HEK293 (cell line): ENCODE measurements around the gene SLC4A8.
A peak's percentile ranks its signal among the peaks of the same experiment; 100 is the strongest.

ENCODE experiments used
- CTCF ChIA-PET: fragments of 350-600 bp; formaldehyde crosslinking; extraction: SDS; loops from one replicate; lab custom pipeline; 2021; ENCODE audit warnings: antibody characterized with exemption; lab: Yijun Ruan, JAX
- POLR2A ChIA-PET: fragments of 300-600 bp; formaldehyde crosslinking; extraction: SDS; loops from one replicate; lab custom pipeline; 2020; ENCODE audit warnings: antibody characterized with exemption, inconsistent platforms; lab: Yijun Ruan, JAX
- H3K27ac ChIP-seq: fragments of 200-500 bp; sonication (Bioruptor generic); 2 replicates; pipeline ENCODE4 v1.5.1; 2014; ENCODE audit warnings: low read depth, low read length, control low read depth, inconsistent platforms; ENCODE audit errors: extremely low read depth
- H3K36me3 ChIP-seq, 2 experiments: fragments of 200-500 bp in 1 of 2; sonication (Bioruptor generic) in 1 of 2; 1 replicate in 1 of 2; 2 replicates in 1 of 2; pipeline ENCODE4 v1.5.1; 2014 to 2017; ENCODE audit warnings: inconsistent platforms in 2 of 2, low read length in 2 of 2; ENCODE audit not compliant: control insufficient read depth in 2 of 2, insufficient read depth in 1 of 2
- H3K4me1 ChIP-seq: fragments of 200-500 bp; sonication (Bioruptor generic); 2 replicates; pipeline ENCODE4 v1.5.1; 2014; ENCODE audit warnings: mild to moderate bottlenecking, low read length, inconsistent platforms; ENCODE audit not compliant: control insufficient read depth, insufficient read depth
- H3K4me3 ChIP-seq: 2 replicates; pipeline ENCODE4 v1.5.1; 2011; ENCODE audit warnings: low read depth, mild to moderate bottlenecking, control low read depth, low read length, moderate library complexity
- H3K9me3 ChIP-seq: fragments of 200-500 bp; sonication (Bioruptor generic); 2 replicates; pipeline ENCODE4 v1.5.1; 2014; ENCODE audit warnings: low read depth, low read length, inconsistent platforms; ENCODE audit not compliant: control insufficient read depth, insufficient read depth
- BCL11A ChIP-seq: fragments of 450-650 bp; formaldehyde crosslinking; IDR thresholded peaks from 2 replicates; pipeline ENCODE4 v1.5.1; 2016; ENCODE audit warnings: low read depth, missing biosample characterization, missing genetic modification characterization
- EGR2 ChIP-seq: fragments of 450-650 bp; formaldehyde crosslinking; IDR thresholded peaks from 2 replicates; pipeline ENCODE4 v1.5.1; 2016; ENCODE audit warnings: low read depth, missing biosample characterization, missing genetic modification characterization
- KLF9 ChIP-seq: fragments of 450-650 bp; formaldehyde crosslinking; IDR thresholded peaks from 2 replicates; pipeline ENCODE4 v1.5.1; 2016; ENCODE audit warnings: missing biosample characterization, missing genetic modification characterization, low read depth
- PRDM1 ChIP-seq: fragments of 450-650 bp; formaldehyde crosslinking; IDR thresholded peaks from 2 replicates; pipeline ENCODE4; 2016; ENCODE audit warnings: missing biosample characterization, missing genetic modification characterization
- REPIN1 ChIP-seq: fragments of 450-650 bp; formaldehyde crosslinking; IDR thresholded peaks from 2 replicates; pipeline ENCODE4 v1.5.1; 2017; ENCODE audit warnings: missing biosample characterization, missing genetic modification characterization, low read depth
- SP2 ChIP-seq: fragments of 450-650 bp; formaldehyde crosslinking; IDR thresholded peaks from 2 replicates; pipeline ENCODE4 v1.5.1; 2016; ENCODE audit warnings: missing biosample characterization, missing genetic modification characterization
- ZBTB17 ChIP-seq: fragments of 450-650 bp; formaldehyde crosslinking; IDR thresholded peaks from 2 replicates; pipeline ENCODE4 v1.5.1; 2016; ENCODE audit warnings: missing biosample characterization, missing genetic modification characterization
- ZBTB7A ChIP-seq: fragments of 450-650 bp; formaldehyde crosslinking; IDR thresholded peaks from 2 replicates; pipeline ENCODE4 v1.5.1; 2016; ENCODE audit warnings: low read depth, missing biosample characterization, missing genetic modification characterization
- ZBTB8A ChIP-seq: fragments of 450-650 bp; formaldehyde crosslinking; IDR thresholded peaks from 2 replicates; pipeline ENCODE4 v1.5.1; 2016; ENCODE audit warnings: missing biosample characterization, missing genetic modification characterization
- ZIC2 ChIP-seq: fragments of 450-650 bp; formaldehyde crosslinking; IDR thresholded peaks from 2 replicates; pipeline ENCODE4 v1.5.1; 2016; ENCODE audit warnings: missing biosample characterization, missing genetic modification characterization
- ZNF311 ChIP-seq: fragments of 450-650 bp; formaldehyde crosslinking; IDR thresholded peaks from 2 replicates; pipeline ENCODE4 v1.5.1; 2017; ENCODE audit warnings: missing biosample characterization, missing genetic modification characterization, borderline replicate concordance
- ZNF335 ChIP-seq: fragments of 450-650 bp; formaldehyde crosslinking; conservative IDR thresholded peaks from 2 replicates; pipeline ENCODE4 v1.5.1; 2016; ENCODE audit warnings: missing biosample characterization, missing genetic modification characterization
- ZNF366 ChIP-seq: fragments of 450-650 bp; formaldehyde crosslinking; conservative IDR thresholded peaks from 2 replicates; pipeline ENCODE4 v1.5.1; 2016; ENCODE audit warnings: missing biosample characterization, missing genetic modification characterization
- ZNF600 ChIP-seq: fragments of 450-650 bp; formaldehyde crosslinking; IDR thresholded peaks from 2 replicates; pipeline ENCODE4 v1.5.1; 2016; ENCODE audit warnings: missing biosample characterization, missing genetic modification characterization
- ZNF777 ChIP-seq: fragments of 450-650 bp; formaldehyde crosslinking; IDR thresholded peaks from 2 replicates; pipeline ENCODE4 v1.5.1; 2017; ENCODE audit warnings: missing biosample characterization, missing genetic modification characterization, borderline replicate concordance
- ZSCAN30 ChIP-seq: fragments of 450-650 bp; IDR thresholded peaks from 2 replicates; pipeline ENCODE4 v1.5.1; 2018; ENCODE audit warnings: missing biosample characterization, mild to moderate bottlenecking, missing genetic modification characterization, moderate library complexity
- TF ChIP-seq, protein P1 (sequence below): fragments of 450-650 bp; formaldehyde crosslinking; IDR thresholded peaks from 2 replicates; pipeline ENCODE4 v1.5.1; 2016; ENCODE audit warnings: missing biosample characterization, missing genetic modification characterization
- TF ChIP-seq, protein P2 (sequence below): fragments of 450-650 bp; formaldehyde crosslinking; optimal IDR thresholded peaks from 2 replicates; pipeline ENCODE3; 2016; ENCODE audit warnings: missing biosample characterization, mild to moderate bottlenecking, missing genetic modification characterization
- TF ChIP-seq, protein P3 (sequence below): fragments of 450-650 bp; IDR thresholded peaks from 2 replicates; pipeline ENCODE4 v1.5.1; 2018; ENCODE audit warnings: missing biosample characterization, mild to moderate bottlenecking, missing genetic modification characterization
- TF ChIP-seq, protein P4 (sequence below): fragments of 450-650 bp; formaldehyde crosslinking; IDR thresholded peaks from 2 replicates; pipeline ENCODE4 v1.5.1; 2016; ENCODE audit warnings: missing biosample characterization, missing genetic modification characterization

SLC4A8 gene

DNA sequence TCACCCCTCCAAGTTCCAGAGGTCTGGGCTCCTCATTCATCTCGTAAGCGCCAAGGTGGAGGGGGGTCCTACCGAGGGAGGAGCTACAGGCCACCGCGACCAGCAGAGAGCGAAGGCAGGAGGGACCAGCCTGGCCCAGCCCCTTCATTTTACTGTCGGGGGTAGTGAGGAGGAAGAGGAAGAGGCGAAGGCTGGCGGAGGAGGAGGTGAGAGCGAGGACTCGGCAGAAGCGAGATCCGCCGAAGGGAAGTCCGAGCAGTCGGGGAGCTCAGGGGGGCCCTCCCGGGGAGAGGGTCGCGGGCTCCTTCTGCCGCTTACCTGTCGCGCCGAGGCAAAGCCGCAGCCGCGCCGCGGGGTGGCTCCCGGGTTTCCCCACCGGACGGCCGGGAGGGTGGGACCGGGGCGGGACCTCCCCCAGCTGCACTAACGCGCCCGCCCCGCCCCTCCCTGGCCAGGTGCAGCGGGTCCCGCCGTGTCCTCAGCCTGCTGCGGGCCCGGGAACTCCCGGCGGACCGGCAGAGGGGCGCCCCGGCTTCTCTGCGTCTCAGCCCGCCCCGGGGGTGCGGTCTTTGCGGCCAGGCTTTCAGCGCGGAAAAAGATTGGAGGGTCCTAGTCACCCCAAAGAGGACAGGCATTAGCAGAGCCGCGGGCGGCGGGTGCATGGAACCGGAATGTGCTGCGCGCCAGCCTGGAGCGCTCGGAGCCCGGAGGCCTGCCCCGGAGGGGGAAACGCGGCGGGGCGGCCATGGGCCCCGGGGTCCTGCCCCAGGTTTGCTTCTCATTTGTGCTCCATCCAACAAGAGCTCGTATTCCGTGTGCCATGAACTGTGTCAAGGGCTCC is 33.1 kb upstream of the SLC4A8 start, which contains the start of gene GALNT6 (continued):
- TF ChIP-seq SP2 (tag by site-specific recombination) (peak; percentile 72), ZSCAN30 (0 out of 2 replicates have a peak, but pooled peaks have one; percentile 12), ZNF335 (peak; percentile 87), ZBTB17 (tag by site-specific recombination) (peak; percentile 33), REPIN1 (tag by site-specific recombination) (no peak), ZIC2 (tag by site-specific recombination) (0 out of 2 replicates have a peak, but pooled peaks have one; percentile 32), ZNF311 (tag by site-specific recombination) (no peak), ZBTB7A (tag by site-specific recombination) (peak; percentile 31; the same call in 1 of the 2 replicates), ZBTB8A (tag by site-specific recombination) (peak; percentile 36), ZNF777 (peak; percentile 77; the same call in 1 of the 2 replicates), EGR2 (tag by site-specific recombination) (peak; percentile 38; the same call in 1 of the 2 replicates), KLF9 (peak; percentile 76)
- TF ChIP-seq, protein P1, sequence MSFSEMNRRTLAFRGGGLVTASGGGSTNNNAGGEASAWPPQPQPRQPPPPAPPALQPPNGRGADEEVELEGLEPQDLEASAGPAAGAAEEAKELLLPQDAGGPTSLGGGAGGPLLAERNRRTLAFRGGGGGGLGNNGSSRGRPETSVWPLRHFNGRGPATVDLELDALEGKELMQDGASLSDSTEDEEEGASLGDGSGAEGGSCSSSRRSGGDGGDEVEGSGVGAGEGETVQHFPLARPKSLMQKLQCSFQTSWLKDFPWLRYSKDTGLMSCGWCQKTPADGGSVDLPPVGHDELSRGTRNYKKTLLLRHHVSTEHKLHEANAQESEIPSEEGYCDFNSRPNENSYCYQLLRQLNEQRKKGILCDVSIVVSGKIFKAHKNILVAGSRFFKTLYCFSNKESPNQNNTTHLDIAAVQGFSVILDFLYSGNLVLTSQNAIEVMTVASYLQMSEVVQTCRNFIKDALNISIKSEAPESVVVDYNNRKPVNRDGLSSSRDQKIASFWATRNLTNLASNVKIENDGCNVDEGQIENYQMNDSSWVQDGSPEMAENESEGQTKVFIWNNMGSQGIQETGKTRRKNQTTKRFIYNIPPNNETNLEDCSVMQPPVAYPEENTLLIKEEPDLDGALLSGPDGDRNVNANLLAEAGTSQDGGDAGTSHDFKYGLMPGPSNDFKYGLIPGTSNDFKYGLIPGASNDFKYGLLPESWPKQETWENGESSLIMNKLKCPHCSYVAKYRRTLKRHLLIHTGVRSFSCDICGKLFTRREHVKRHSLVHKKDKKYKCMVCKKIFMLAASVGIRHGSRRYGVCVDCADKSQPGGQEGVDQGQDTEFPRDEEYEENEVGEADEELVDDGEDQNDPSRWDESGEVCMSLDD (tag by site-specific recombination), result 0 out of 2 replicates have a peak, but pooled peaks have one; percentile 18
- TF ChIP-seq, protein P2, sequence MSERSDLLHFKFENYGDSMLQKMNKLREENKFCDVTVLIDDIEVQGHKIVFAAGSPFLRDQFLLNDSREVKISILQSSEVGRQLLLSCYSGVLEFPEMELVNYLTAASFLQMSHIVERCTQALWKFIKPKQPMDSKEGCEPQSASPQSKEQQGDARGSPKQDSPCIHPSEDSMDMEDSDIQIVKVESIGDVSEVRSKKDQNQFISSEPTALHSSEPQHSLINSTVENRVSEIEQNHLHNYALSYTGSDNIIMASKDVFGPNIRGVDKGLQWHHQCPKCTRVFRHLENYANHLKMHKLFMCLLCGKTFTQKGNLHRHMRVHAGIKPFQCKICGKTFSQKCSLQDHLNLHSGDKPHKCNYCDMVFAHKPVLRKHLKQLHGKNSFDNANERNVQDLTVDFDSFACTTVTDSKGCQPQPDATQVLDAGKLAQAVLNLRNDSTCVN (tag by site-specific recombination), result peak; percentile 58
- TF ChIP-seq, protein P3, sequence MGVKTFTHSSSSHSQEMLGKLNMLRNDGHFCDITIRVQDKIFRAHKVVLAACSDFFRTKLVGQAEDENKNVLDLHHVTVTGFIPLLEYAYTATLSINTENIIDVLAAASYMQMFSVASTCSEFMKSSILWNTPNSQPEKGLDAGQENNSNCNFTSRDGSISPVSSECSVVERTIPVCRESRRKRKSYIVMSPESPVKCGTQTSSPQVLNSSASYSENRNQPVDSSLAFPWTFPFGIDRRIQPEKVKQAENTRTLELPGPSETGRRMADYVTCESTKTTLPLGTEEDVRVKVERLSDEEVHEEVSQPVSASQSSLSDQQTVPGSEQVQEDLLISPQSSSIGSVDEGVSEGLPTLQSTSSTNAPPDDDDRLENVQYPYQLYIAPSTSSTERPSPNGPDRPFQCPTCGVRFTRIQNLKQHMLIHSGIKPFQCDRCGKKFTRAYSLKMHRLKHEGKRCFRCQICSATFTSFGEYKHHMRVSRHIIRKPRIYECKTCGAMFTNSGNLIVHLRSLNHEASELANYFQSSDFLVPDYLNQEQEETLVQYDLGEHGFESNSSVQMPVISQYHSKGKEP (tag by site-specific recombination), result 0 out of 2 replicates have a peak, but pooled peaks have one; percentile 37
- TF ChIP-seq, protein P4, sequence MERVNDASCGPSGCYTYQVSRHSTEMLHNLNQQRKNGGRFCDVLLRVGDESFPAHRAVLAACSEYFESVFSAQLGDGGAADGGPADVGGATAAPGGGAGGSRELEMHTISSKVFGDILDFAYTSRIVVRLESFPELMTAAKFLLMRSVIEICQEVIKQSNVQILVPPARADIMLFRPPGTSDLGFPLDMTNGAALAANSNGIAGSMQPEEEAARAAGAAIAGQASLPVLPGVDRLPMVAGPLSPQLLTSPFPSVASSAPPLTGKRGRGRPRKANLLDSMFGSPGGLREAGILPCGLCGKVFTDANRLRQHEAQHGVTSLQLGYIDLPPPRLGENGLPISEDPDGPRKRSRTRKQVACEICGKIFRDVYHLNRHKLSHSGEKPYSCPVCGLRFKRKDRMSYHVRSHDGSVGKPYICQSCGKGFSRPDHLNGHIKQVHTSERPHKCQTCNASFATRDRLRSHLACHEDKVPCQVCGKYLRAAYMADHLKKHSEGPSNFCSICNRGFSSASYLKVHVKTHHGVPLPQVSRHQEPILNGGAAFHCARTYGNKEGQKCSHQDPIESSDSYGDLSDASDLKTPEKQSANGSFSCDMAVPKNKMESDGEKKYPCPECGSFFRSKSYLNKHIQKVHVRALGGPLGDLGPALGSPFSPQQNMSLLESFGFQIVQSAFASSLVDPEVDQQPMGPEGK (tag by site-specific recombination), result peak; percentile 65

DNA sequence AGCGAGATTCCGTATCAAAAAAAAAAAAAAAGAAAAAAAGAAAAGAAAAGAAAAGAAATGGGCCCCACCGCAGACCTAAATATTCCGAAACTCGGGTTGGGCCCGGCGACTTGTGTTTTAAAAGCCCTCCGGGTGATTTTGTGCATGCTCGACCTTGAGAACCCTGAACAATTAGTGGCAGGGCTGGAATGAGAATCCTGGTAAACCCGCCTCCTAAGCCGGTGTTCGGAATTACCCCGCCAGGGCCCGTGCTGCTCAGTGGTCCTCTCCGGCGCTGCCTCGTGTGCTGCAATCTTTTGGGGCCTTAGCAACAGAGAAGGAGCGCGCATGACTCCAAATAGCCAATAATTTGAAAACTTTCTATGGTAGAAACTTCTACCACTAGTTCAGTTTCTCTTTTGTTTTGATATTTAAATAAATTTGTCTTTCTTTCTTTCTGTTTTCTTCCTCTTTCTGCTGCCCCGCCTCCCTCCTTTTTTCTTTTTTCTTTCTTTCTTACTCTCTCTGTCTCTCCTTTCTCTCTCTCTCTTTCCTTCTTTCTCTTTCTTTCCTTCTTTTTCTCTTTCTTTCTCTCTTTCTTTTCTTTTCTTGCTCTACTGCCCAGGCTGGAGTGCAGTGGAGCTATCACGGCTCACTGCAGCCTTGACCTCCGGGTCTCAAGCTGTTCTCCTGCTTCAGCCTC is 31.9 kb upstream of the SLC4A8 start:
- ChIA-PET CTCF (no interaction called here), POLR2A (interaction anchor here (4.0 kb wide), 1 partner anchor 21 kb away, joined by 31 read pairs; no protein-coding TSS in a partner anchor)
- H3K36me3 ChIP-seq, result no peaks in the 10 kb centered on the region
- H3K9me3 ChIP-seq, result no peaks in the 10 kb centered on the region
- H3K27ac ChIP-seq, result no peak overlapping the region
- no peak overlapping the region for H3K4me3 ChIP-seq
- peak; percentile 90 for TF ChIP-seq ZNF600
- peak; percentile 87 for TF ChIP-seq ZNF366 (tag by site-specific recombination)
- TF ChIP-seq BCL11A (tag by site-specific recombination), result no peak
- peak; percentile 86 for TF ChIP-seq PRDM1 (tag by site-specific recombination)
- TF ChIP-seq, all 188 proteins: peak for 3
- H3K4me1 ChIP-seq, result peaks cover 7% of the 10 kb centered on the region
